Mesenchymal stem cell (in vitro differentiated cells and primary cell): Measurements from ENCODE around the gene CD274.
A peak's percentile ranks its signal among the peaks of the same experiment; 100 is the strongest.

Source experiments
- DNase-seq: peaks from one replicate; pipeline ENCODE4 v3.0.0-alpha.2; 2013
- H2AFZ ChIP-seq: one replicate; pipeline ENCODE4 v1.6.1; 2013; ENCODE audit warnings: low read depth, mild to moderate bottlenecking, control low read depth, inconsistent platforms, low read length, moderate library complexity
- H2AK5ac ChIP-seq: 2 replicates; pipeline ENCODE4 v1.6.1; 2013; ENCODE audit warnings: low read length, moderate library complexity, mild to moderate bottlenecking, inconsistent platforms; ENCODE audit not compliant: severe bottlenecking
- H2BK120ac ChIP-seq: one replicate; pipeline ENCODE4 v1.6.1; 2013; ENCODE audit warnings: low read depth, mild to moderate bottlenecking, inconsistent platforms, low read length, moderate library complexity
- H2BK12ac ChIP-seq, 2 experiments: one replicate each; pipeline ENCODE4 v1.6.1; 2013; ENCODE audit warnings: inconsistent platforms in 2 of 2, low read length in 2 of 2, mild to moderate bottlenecking in 2 of 2, moderate library complexity in 2 of 2, control low read depth in 1 of 2
- H2BK15ac ChIP-seq: one replicate; pipeline ENCODE4 v1.6.1; 2013; ENCODE audit warnings: mild to moderate bottlenecking, low read depth, inconsistent platforms; ENCODE audit not compliant: poor library complexity, severe bottlenecking
- H2BK5ac ChIP-seq: 2 replicates; pipeline ENCODE4 v1.6.1; 2013; ENCODE audit warnings: low read depth, mild to moderate bottlenecking, low read length, control low read depth, inconsistent platforms; ENCODE audit not compliant: poor library complexity, severe bottlenecking
- H3K14ac ChIP-seq, 2 experiments: one replicate each; pipeline ENCODE4 v1.6.1; 2013; ENCODE audit warnings: inconsistent platforms in 2 of 2, low read length in 2 of 2, control low read depth in 1 of 2, mild to moderate bottlenecking in 1 of 2, moderate library complexity in 1 of 2
- H3K18ac ChIP-seq, 2 experiments: one replicate each; pipeline ENCODE4 v1.6.1; 2013; ENCODE audit warnings: inconsistent platforms in 2 of 2, low read length in 2 of 2, control low read depth in 1 of 2, low read depth in 1 of 2, mild to moderate bottlenecking in 1 of 2
- H3K23ac ChIP-seq, 2 experiments: one replicate each; pipeline ENCODE4 v1.6.1; 2013; ENCODE audit warnings: inconsistent platforms in 2 of 2, low read length in 2 of 2, mild to moderate bottlenecking in 2 of 2, moderate library complexity in 2 of 2, control low read depth in 1 of 2
- H3K27ac ChIP-seq: 2 replicates; pipeline ENCODE4 v1.5.1; 2013; ENCODE audit warnings: mild to moderate bottlenecking, moderate library complexity, low read length, control low read depth, inconsistent platforms; ENCODE audit not compliant: poor library complexity, severe bottlenecking
- H3K27me3 ChIP-seq, 2 experiments: 2 replicates each; pipeline versions ENCODE4 v1.6.1 to v1.7.0; 2013; ENCODE audit warnings: low read length in 2 of 2, mild to moderate bottlenecking in 2 of 2, moderate library complexity in 2 of 2, control low read depth in 1 of 2, inconsistent platforms in 1 of 2; ENCODE audit not compliant: control insufficient read depth in 1 of 2, insufficient read depth in 1 of 2
- H3K36me3 ChIP-seq, 2 experiments: 2 replicates each; pipeline versions ENCODE4 v1.6.1 to v1.7.0; 2013; ENCODE audit warnings: low read length in 2 of 2, control low read depth in 1 of 2, inconsistent platforms in 1 of 2, low read depth in 1 of 2, mild to moderate bottlenecking in 1 of 2; ENCODE audit not compliant: insufficient read depth in 2 of 2, control insufficient read depth in 1 of 2
- H3K4ac ChIP-seq, 2 experiments: one replicate each; pipeline ENCODE4 v1.6.1; 2013; ENCODE audit warnings: inconsistent platforms in 2 of 2, low read length in 2 of 2, mild to moderate bottlenecking in 2 of 2, moderate library complexity in 2 of 2, control low read depth in 1 of 2, low read depth in 1 of 2
- H3K4me1 ChIP-seq: 2 replicates; pipeline ENCODE4 v1.6.1; 2013; ENCODE audit warnings: low read depth, low read length, control low read depth; ENCODE audit not compliant: control insufficient read depth, insufficient read depth
- H3K4me2 ChIP-seq: 2 replicates; pipeline ENCODE4 v1.6.1; 2013; ENCODE audit warnings: low read length, mild to moderate bottlenecking, inconsistent platforms; ENCODE audit not compliant: poor library complexity, severe bottlenecking
- H3K4me3 ChIP-seq, 2 experiments: 2 replicates each; pipeline versions ENCODE4 v1.5.1 to v1.7.0; 2013; ENCODE audit warnings: low read length in 2 of 2, mild to moderate bottlenecking in 2 of 2, control low read depth in 1 of 2, low read depth in 1 of 2; ENCODE audit not compliant: insufficient read depth in 1 of 2
- H3K79me1 ChIP-seq: replicated peaks from 2 replicates; pipeline ENCODE4 v1.6.1; 2013; ENCODE audit warnings: mild to moderate bottlenecking, control low read depth, low read length, inconsistent platforms; ENCODE audit not compliant: poor library complexity, severe bottlenecking
- H3K9ac ChIP-seq: 2 replicates; pipeline ENCODE4 v1.7.0; 2013; ENCODE audit warnings: mild to moderate bottlenecking, low read length, moderate library complexity
- H3K9me3 ChIP-seq: 2 replicates; pipeline ENCODE4 v1.7.0; 2013; ENCODE audit warnings: mild to moderate bottlenecking, low read length; ENCODE audit not compliant: control insufficient read depth
- H4K8ac ChIP-seq: one replicate; pipeline ENCODE4 v1.6.1; 2013; ENCODE audit warnings: inconsistent platforms, mild to moderate bottlenecking, low read length, moderate library complexity
- H4K91ac ChIP-seq: one replicate; pipeline ENCODE4 v1.6.1; 2013; ENCODE audit warnings: mild to moderate bottlenecking, low read length, inconsistent platforms
- WGBS: methylation state at CpG from one replicate; pipeline ENCODE4 v1.1.7; 2013; ENCODE audit warnings: mixed read lengths; 5-methylcytosine and 5-hydroxymethylcytosine counted together

The CD274 gene

GRCh38 chr9:5437254-5438216 lies 12.8 kb upstream of the CD274 start, which contains the start of gene PLGRKT:
Gene PLGRKT, minus strand, starts transcription at chr9:5437925. Its CDS starts 5,948 bp downstream, at chr9:5431977.
- Histone ChIP-seq H3K4ac (peak within 1 kb of the TSS; percentile 80 to 85), H3K18ac (peak within 1 kb of the TSS; percentile 89 to 96), H3K27ac (peak within 1 kb of the TSS; percentile 59), H3K4me2 (peak within 1 kb of the TSS; percentile 78), H3K9me3 (no peaks in the 10 kb centered on the region), H3K4me1 (peaks cover 2% of the 10 kb centered on the region), H3K27me3 (no peaks in the 10 kb centered on the region), H2BK5ac (no peak within 1 kb of the TSS), H4K91ac (peak within 1 kb of the TSS; percentile 99), H2AFZ (peak within 1 kb of the TSS; percentile 89), H2BK12ac (peak within 1 kb of the TSS; percentile 0 to 37), H3K36me3 (peaks cover 12 to 22% of the 10 kb centered on the region in 2 experiments), H3K23ac (no peak within 1 kb of the TSS), H2AK5ac (peak within 1 kb of the TSS; percentile 57), H3K9ac (peak within 1 kb of the TSS; percentile 94), H3K4me3 (peak within 1 kb of the TSS; percentile 77 to 83), H4K8ac (peak within 1 kb of the TSS; percentile 95), H2BK120ac (peak within 1 kb of the TSS; percentile 98), H3K14ac (no peak within 1 kb of the TSS), H3K79me1 (peaks cover 7% of the 10 kb centered on the region), H2BK15ac (peak within 1 kb of the TSS; percentile 80)
- DNase-seq, result peak; percentile 93
- under 1% methylated on average over 52 of the region's 55 CpGs for WGBS

- WGBS, result 87% methylated on average over 19 of the region's 21 CpGs
- H3K4me3 ChIP-seq, result peak overlapping the region in 1 of 2 experiments; percentile 83
- peak overlapping the region; percentile 0 to 37 for H2BK12ac ChIP-seq
- peak overlapping the region; percentile 94 for H3K9ac ChIP-seq
- no peak overlapping the region for H2BK120ac ChIP-seq
- peaks cover 2% of the 10 kb centered on the region for H3K4me1 ChIP-seq
- H3K27me3 ChIP-seq, result no peaks in the 10 kb centered on the region
- peak; percentile 66 for DNase-seq
- peak overlapping the region; percentile 57 for H4K8ac ChIP-seq
- no peak overlapping the region for H2BK15ac ChIP-seq
- peak overlapping the region; percentile 89 for H2AFZ ChIP-seq
- H2BK5ac ChIP-seq, result no peak overlapping the region
- peak overlapping the region in 1 of 2 experiments; percentile 9 for H3K4ac ChIP-seq
- peak overlapping the region; percentile 67 for H3K4me2 ChIP-seq
- H3K36me3 ChIP-seq, result peaks cover 12 to 14% of the 10 kb centered on the region in 2 experiments
- peak overlapping the region; percentile 57 for H2AK5ac ChIP-seq
- peaks cover 7% of the 10 kb centered on the region for H3K79me1 ChIP-seq
- no peak overlapping the region for H4K91ac ChIP-seq
- no peak overlapping the region for H3K23ac ChIP-seq
- H3K18ac ChIP-seq, result peak overlapping the region; percentile 12 to 69
- H3K14ac ChIP-seq, result no peak overlapping the region
- no peaks in the 10 kb centered on the region for H3K9me3 ChIP-seq
- peak overlapping the region; percentile 8 for H3K27ac ChIP-seq
Observed at GRCh38 chr9:5438301-5439162, 11.8 kb upstream of the CD274 start.

GRCh38 chr9:5440426-5440825 lies 9.9 kb upstream of the CD274 start:
- 83% methylated on average over 3 of the region's 3 CpGs for WGBS
- Histone ChIP-seq H2BK5ac (no peak overlapping the region), H4K91ac (no peak overlapping the region), H3K9ac (no peak overlapping the region), H3K4me1 (peaks cover 2% of the 10 kb centered on the region), H3K9me3 (no peaks in the 10 kb centered on the region), H2AFZ (no peak overlapping the region), H3K27ac (no peak overlapping the region), H3K4me3 (no peak overlapping the region), H4K8ac (no peak overlapping the region), H2BK15ac (no peak overlapping the region), H3K18ac (no peak overlapping the region), H3K4ac (no peak overlapping the region), H3K4me2 (no peak overlapping the region), H3K36me3 (peaks cover 2 to 10% of the 10 kb centered on the region in 2 experiments), H2AK5ac (no peak overlapping the region), H2BK12ac (no peak overlapping the region), H2BK120ac (no peak overlapping the region), H3K14ac (no peak overlapping the region), H3K23ac (no peak overlapping the region), H3K27me3 (no peaks in the 10 kb centered on the region), H3K79me1 (peaks cover 7% of the 10 kb centered on the region)
- DNase-seq, result no peak
